K562 (cell line): ENCODE measurements around the gene TNFSF13. TPM values are rescaled to one million over a fixed set of nuclear protein-coding genes. Genes with fewer than 3 reads are reported as not detected.

Experiments used
- BDP1 ChIP-seq: IDR thresholded peaks from 3 replicates; pipeline ENCODE4 v1.6.1; 2011; ENCODE audit not compliant: insufficient read length, insufficient read depth
- CUX1 ChIP-seq: fragments of 200-800 bp; sonication (Bioruptor generic); IDR thresholded peaks from 2 replicates; pipeline ENCODE4 v1.6.1; 2016; ENCODE audit warnings: missing genetic modification characterization, missing compliant biosample characterization
- GABPB1 ChIP-seq: sonication (generic); formaldehyde crosslinking; IDR thresholded peaks from 2 replicates; pipeline ENCODE4 v1.8.0; 2022; ENCODE audit warnings: mild to moderate bottlenecking, missing genetic modification reagents
- GTF3C2 ChIP-seq: IDR thresholded peaks from 3 replicates; pipeline ENCODE4 v1.6.1; 2011; ENCODE audit warnings: borderline replicate concordance, mild to moderate bottlenecking, moderate library complexity; ENCODE audit not compliant: insufficient read length; ENCODE audit errors: extremely low read depth
- SIX5 ChIP-seq, 2 experiments: IDR thresholded peaks; 2 replicates each; pipeline ENCODE4 v1.6.1; 2011; ENCODE audit warnings: low read length in 2 of 2, borderline replicate concordance in 1 of 2, low read depth in 1 of 2, mild to moderate bottlenecking in 1 of 2, moderate library complexity in 1 of 2; ENCODE audit not compliant: insufficient read depth in 1 of 2
- TARDBP ChIP-seq: fragments of 450-650 bp; IDR thresholded peaks from 2 replicates; pipeline ENCODE4 v1.6.1; 2016
- TEAD4 ChIP-seq, 2 experiments: sonication (generic) in 1 of 2; formaldehyde crosslinking in 1 of 2; IDR thresholded peaks; 2 replicates each; pipeline versions ENCODE4 v1.6.1 to v1.8.0; 2012 to 2022; ENCODE audit warnings: borderline replicate concordance in 1 of 2, inconsistent platforms in 1 of 2, low read length in 1 of 2, mild to moderate bottlenecking in 1 of 2, missing genetic modification reagents in 1 of 2
- TFAM ChIP-seq: fragments of 250-450 bp; sonication (Bioruptor Pico); conservative IDR thresholded peaks from 2 replicates; pipeline ENCODE4 v1.5.0; 2021; ENCODE audit warnings: mild to moderate bottlenecking, moderate library complexity
- XRCC4 ChIP-seq: IDR thresholded peaks from one replicate; pipeline ENCODE4 v1.6.1; 2011; ENCODE audit not compliant: insufficient read depth, insufficient read length; ENCODE audit errors: extremely low read depth
- polyA plus RNA-seq, 8 experiments: library from polyadenylated mRNA; depleted of rRNA in 4 of 8; stranded (reverse) in 5 of 8; unstranded in 3 of 8; fragments of >200 nt; fragmentation: Nextera tagmentation in 2 of 8; fragmentation: Illumina TruSeq in 1 of 8; extraction: Ambion mirVana in 2 of 8; extraction: Trizol in 1 of 8; gene quantifications; 2 replicates each; pipeline versions ENCODE4 v1.2.1 to v1.2.3, GENCODE V29; 2011 to 2014; ENCODE audit warnings: inconsistent platforms in 1 of 8, missing spikeins in 1 of 8
- total RNA-seq, 7 experiments: library from RNA; depleted of rRNA in 6 of 7; stranded (reverse); fragments of >200 nt in 6 of 7; fragmentation: Illumina TruSeq in 2 of 7; extraction: Trizol in 2 of 7; gene quantifications; 2 replicates each; pipeline versions ENCODE4 v1.2.1 to v1.2.3, GENCODE V29; 2011 to 2021; ENCODE audit warnings: low replicate concordance in 1 of 7
- TF ChIP-seq, protein P1 (sequence below), 2 experiments: IDR thresholded peaks in 1 of 2; conservative IDR thresholded peaks in 1 of 2; 2 replicates each; pipeline ENCODE4 v1.6.1; 2016; ENCODE audit warnings: low read depth in 2 of 2, mild to moderate bottlenecking in 1 of 2, missing compliant biosample characterization in 1 of 2, missing genetic modification characterization in 1 of 2, moderate library complexity in 1 of 2
- TF ChIP-seq, protein P2 (sequence below): sonication (generic); formaldehyde crosslinking; IDR thresholded peaks from 2 replicates; pipeline ENCODE4 v1.8.1; 2023; ENCODE audit warnings: mild to moderate bottlenecking, missing genetic modification reagents

TNFSF13 gene
- total and polyA plus RNA-seq, 9 of the 15 experiments (the other 6 are each of a cell fraction or from before 2014, with no cell fraction given) = 0.04 to 0.51 (median 0.19) TPM; not detected in 1

GRCh38 chr17:7583253-7584109, 24.9 kb downstream of the TNFSF13 start, which contains the start of gene MPDU1 (continued):
- TF ChIP-seq, protein P1, sequence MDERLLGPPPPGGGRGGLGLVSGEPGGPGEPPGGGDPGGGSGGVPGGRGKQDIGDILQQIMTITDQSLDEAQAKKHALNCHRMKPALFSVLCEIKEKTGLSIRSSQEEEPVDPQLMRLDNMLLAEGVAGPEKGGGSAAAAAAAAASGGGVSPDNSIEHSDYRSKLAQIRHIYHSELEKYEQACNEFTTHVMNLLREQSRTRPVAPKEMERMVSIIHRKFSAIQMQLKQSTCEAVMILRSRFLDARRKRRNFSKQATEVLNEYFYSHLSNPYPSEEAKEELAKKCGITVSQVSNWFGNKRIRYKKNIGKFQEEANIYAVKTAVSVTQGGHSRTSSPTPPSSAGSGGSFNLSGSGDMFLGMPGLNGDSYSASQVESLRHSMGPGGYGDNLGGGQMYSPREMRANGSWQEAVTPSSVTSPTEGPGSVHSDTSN (CRISPR knock-in tag; IDR thresholded peaks at IDR 0.05; ENCODE audit: low read depth) = no peak
- TF ChIP-seq, protein P1 (tag; conservative IDR thresholded peaks at IDR 0.05; ENCODE audit: low read depth) = peak; percentile 43
- peak; percentile 3; the same call in 1 of the 2 replicates for TF ChIP-seq TARDBP
- TF ChIP-seq BDP1 = no peak
- TF ChIP-seq CUX1 (CRISPR knock-in tag) = peak; percentile 90
- peak; percentile 54 for TF ChIP-seq TEAD4 (IDR thresholded peaks at IDR 0.05; ENCODE audit: low read length)
- TF ChIP-seq TEAD4 (CRISPR knock-in tag; IDR thresholded peaks at IDR 0.05; ENCODE audit: borderline replicate concordance) = no peak
- peak; percentile 92 for TF ChIP-seq GABPB1 (CRISPR knock-in tag)
- no peak for TF ChIP-seq TFAM (CRISPR knock-in tag)
- no peak for TF ChIP-seq GTF3C2
- TF ChIP-seq, protein P2, sequence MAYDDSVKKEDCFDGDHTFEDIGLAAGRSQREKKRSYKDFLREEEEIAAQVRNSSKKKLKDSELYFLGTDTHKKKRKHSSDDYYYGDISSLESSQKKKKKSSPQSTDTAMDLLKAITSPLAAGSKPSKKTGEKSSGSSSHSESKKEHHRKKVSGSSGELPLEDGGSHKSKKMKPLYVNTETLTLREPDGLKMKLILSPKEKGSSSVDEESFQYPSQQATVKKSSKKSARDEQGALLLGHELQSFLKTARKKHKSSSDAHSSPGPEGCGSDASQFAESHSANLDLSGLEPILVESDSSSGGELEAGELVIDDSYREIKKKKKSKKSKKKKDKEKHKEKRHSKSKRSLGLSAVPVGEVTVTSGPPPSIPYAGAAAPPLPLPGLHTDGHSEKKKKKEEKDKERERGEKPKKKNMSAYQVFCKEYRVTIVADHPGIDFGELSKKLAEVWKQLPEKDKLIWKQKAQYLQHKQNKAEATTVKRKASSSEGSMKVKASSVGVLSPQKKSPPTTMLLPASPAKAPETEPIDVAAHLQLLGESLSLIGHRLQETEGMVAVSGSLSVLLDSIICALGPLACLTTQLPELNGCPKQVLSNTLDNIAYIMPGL (CRISPR knock-in tag) = no peak
- peak in 1 of 2 experiments; percentile 40; a peak in 1 of 4 replicates for TF ChIP-seq SIX5 (IDR thresholded peaks at IDR 0.05; ENCODE audit: borderline replicate concordance in 1 of 2, insufficient read depth in 1 of 2, low read depth in 1 of 2, low read length in 2 of 2)
- TF ChIP-seq XRCC4 = no peak
